HG03520 (cell line): ENCODE data around the gene WWOX.

Experiments
- ATAC-seq: cut with Tn5 transposase; IDR thresholded peaks from one replicate; pipeline ENCODE4 v1.9.1; 2021; ENCODE audit warnings: mild to moderate bottlenecking, moderate library complexity; ENCODE audit not compliant: unreplicated experiment

The WWOX gene

GRCh38 chr16:78485188-78485916 is 385.9 kb downstream of the WWOX start:
- ATAC-seq: no peak

- no peak for ATAC-seq
Measured at GRCh38 chr16:78485917-78486257, 386.4 kb downstream of the WWOX start.

GRCh38 chr16:78487471-78487870 is 388.0 kb downstream of the WWOX start:
- no peak for ATAC-seq

- no peak for ATAC-seq
Measured at GRCh38 chr16:78489072-78489471, 389.6 kb downstream of the WWOX start.

GRCh38 chr16:78489631-78490030 is 390.2 kb downstream of the WWOX start:
- ATAC-seq: no peak

- no peak for ATAC-seq
Measured at GRCh38 chr16:78490431-78490830, 391.0 kb downstream of the WWOX start.

- no peak for ATAC-seq
Measured at GRCh38 chr16:78490847-78491246, 391.4 kb downstream of the WWOX start.

GRCh38 chr16:78493573-78493972 is 394.1 kb downstream of the WWOX start:
- no peak for ATAC-seq

GRCh38 chr16:78494105-78494504 is 394.7 kb downstream of the WWOX start:
- ATAC-seq: no peak

GRCh38 chr16:78494674-78495073 is 395.2 kb downstream of the WWOX start:
- no peak for ATAC-seq

GRCh38 chr16:78496189-78496588 is 396.7 kb downstream of the WWOX start:
- ATAC-seq: no peak

- no peak for ATAC-seq
Measured at GRCh38 chr16:78499399-78499798, 399.9 kb downstream of the WWOX start.

- ATAC-seq: no peak
Measured at GRCh38 chr16:78500659-78501270, 401.3 kb downstream of the WWOX start.

GRCh38 chr16:78501744-78502143 is 402.3 kb downstream of the WWOX start:
- no peak for ATAC-seq

GRCh38 chr16:78502812-78503350 is 403.4 kb downstream of the WWOX start:
- ATAC-seq: no peak

- ATAC-seq: no peak
Measured at GRCh38 chr16:78503602-78504001, 404.1 kb downstream of the WWOX start.

- ATAC-seq: no peak
Measured at GRCh38 chr16:78504401-78504851, 405.0 kb downstream of the WWOX start.

- no peak for ATAC-seq
Measured at GRCh38 chr16:78505036-78505435, 405.6 kb downstream of the WWOX start.

GRCh38 chr16:78505544-78506366 is 406.3 kb downstream of the WWOX start:
- ATAC-seq: no peak

GRCh38 chr16:78506367-78507193 is 407.1 kb downstream of the WWOX start:
- no peak for ATAC-seq

- ATAC-seq: no peak
Measured at GRCh38 chr16:78507576-78507975, 408.1 kb downstream of the WWOX start.
